HEK293 (cell line): ENCODE data around the gene RFPL2.

Source experiments
- BCL11A ChIP-seq: fragments of 450-650 bp; formaldehyde crosslinking; IDR thresholded peaks from 2 replicates; pipeline ENCODE4 v1.5.1; 2016; ENCODE audit warnings: low read depth, missing biosample characterization, missing genetic modification characterization
- PRDM2 ChIP-seq: fragments of 450-650 bp; formaldehyde crosslinking; IDR thresholded peaks from 2 replicates; pipeline ENCODE4 v1.5.1; 2016; ENCODE audit warnings: missing biosample characterization, missing genetic modification characterization, borderline replicate concordance
- ZBTB7A ChIP-seq: fragments of 450-650 bp; formaldehyde crosslinking; IDR thresholded peaks from 2 replicates; pipeline ENCODE4 v1.5.1; 2016; ENCODE audit warnings: low read depth, missing biosample characterization, missing genetic modification characterization
- ZNF302 ChIP-seq: fragments of 450-650 bp; formaldehyde crosslinking; IDR thresholded peaks from 2 replicates; pipeline ENCODE4 v1.5.1; 2016; ENCODE audit warnings: missing biosample characterization, missing genetic modification characterization, low read depth
- TF ChIP-seq, protein P1 (sequence below): fragments of 450-650 bp; formaldehyde crosslinking; IDR thresholded peaks from 2 replicates; pipeline ENCODE4 v1.5.1; 2016; ENCODE audit warnings: missing biosample characterization, missing genetic modification characterization
- TF ChIP-seq, protein P2 (sequence below): fragments of 450-650 bp; formaldehyde crosslinking; IDR thresholded peaks from 2 replicates; pipeline ENCODE4 v1.5.1; 2016; ENCODE audit warnings: missing biosample characterization, missing genetic modification characterization

DNA sequence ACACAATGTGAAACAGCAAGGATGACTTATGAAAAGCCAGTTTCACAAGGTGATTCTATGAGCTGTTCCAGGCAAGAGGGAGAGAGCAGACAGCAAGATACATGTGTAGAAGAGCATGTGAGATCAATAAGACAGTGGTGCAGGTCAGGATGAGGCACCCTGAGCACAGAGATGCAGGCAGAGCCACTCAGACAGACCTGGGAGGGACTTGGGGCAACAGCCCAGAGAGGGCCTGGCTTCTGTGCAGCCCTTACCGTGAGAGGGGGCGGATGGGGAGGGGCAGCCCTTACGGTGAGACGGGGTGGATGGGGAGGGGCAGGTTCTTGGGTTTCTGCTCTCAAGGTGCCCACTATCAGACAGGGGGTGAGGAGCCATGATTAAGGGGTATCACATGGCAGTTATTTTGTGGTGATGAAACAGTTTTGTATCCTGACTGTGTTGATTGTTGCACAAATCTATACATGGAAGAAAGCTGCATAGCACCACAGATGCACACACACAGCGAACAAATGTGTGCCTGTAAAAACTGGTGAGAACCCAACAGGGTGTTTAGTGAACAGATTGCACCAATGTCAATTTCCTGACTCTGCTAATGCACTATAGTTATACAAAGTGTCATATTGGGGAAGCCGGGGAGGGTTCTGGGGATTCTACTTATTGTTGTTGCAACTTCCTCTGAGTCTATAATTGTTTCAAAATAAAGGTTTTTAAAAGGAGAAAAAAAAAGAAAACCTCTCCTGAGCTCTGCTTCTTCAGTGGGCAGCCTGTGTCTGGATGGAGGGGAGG lies 40.6 kb downstream of the RFPL2 start:
- TF ChIP-seq ZNF302 (no peak), ZBTB7A (tag by site-specific recombination) (no peak), PRDM2 (no peak), BCL11A (tag by site-specific recombination) (no peak)
- TF ChIP-seq, protein P1, sequence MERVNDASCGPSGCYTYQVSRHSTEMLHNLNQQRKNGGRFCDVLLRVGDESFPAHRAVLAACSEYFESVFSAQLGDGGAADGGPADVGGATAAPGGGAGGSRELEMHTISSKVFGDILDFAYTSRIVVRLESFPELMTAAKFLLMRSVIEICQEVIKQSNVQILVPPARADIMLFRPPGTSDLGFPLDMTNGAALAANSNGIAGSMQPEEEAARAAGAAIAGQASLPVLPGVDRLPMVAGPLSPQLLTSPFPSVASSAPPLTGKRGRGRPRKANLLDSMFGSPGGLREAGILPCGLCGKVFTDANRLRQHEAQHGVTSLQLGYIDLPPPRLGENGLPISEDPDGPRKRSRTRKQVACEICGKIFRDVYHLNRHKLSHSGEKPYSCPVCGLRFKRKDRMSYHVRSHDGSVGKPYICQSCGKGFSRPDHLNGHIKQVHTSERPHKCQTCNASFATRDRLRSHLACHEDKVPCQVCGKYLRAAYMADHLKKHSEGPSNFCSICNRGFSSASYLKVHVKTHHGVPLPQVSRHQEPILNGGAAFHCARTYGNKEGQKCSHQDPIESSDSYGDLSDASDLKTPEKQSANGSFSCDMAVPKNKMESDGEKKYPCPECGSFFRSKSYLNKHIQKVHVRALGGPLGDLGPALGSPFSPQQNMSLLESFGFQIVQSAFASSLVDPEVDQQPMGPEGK (tag by site-specific recombination), result no peak
- TF ChIP-seq, protein P2, sequence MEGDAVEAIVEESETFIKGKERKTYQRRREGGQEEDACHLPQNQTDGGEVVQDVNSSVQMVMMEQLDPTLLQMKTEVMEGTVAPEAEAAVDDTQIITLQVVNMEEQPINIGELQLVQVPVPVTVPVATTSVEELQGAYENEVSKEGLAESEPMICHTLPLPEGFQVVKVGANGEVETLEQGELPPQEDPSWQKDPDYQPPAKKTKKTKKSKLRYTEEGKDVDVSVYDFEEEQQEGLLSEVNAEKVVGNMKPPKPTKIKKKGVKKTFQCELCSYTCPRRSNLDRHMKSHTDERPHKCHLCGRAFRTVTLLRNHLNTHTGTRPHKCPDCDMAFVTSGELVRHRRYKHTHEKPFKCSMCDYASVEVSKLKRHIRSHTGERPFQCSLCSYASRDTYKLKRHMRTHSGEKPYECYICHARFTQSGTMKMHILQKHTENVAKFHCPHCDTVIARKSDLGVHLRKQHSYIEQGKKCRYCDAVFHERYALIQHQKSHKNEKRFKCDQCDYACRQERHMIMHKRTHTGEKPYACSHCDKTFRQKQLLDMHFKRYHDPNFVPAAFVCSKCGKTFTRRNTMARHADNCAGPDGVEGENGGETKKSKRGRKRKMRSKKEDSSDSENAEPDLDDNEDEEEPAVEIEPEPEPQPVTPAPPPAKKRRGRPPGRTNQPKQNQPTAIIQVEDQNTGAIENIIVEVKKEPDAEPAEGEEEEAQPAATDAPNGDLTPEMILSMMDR (tag by site-specific recombination), result no peak
